NCI-H128 (cell line): ENCODE data around the gene MT1E.
"Not testable (repeated sequence)": the region's sequence is repeated elsewhere in the genome, so short reads cannot be mapped to it uniquely, and the experiment has no call there.

ENCODE experiments used
- DNase-seq: peaks from one replicate; lab custom pipeline; 2025; ENCODE audit not compliant: unreplicated experiment; lab: John Stamatoyannopoulos, UW

Gene MT1E

DNA sequence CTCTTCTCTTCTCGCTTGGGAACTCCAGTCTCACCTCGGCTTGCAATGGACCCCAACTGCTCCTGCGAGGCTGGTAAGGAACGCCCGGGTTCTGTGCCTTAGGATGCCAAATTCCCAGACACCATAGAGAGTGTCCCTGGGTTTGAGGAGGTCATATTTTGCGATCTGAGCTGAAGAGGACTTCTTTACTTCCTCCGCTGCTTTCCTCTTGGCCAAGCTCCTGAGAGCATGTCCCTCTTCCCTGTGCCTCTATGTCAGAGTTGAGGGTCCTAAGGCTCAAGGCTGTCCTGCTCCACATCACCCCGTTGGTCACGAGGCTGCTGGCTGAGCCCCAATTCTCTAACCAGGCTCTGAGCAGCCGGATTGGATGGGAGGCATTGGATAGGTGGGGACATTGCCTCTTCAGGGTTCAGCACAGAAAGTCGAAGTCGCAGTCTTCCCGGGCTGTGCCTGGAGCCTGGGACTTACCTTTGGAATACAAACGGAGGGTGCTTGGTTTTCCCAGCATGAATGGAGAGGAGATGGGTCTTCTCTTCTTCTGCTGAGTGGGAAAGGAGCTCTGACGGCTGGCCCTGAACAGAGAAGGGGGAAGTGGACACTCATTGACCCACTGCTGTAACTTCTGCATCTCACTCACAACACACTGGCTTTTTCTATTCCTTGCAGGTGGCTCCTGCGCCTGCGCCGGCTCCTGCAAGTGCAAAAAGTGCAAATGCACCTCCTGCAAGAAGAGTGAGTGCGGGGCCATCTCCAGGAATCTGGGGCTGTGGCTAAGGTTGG is 44.4 kb downstream of the MT1E start:
- DNase-seq: no peak

DNA sequence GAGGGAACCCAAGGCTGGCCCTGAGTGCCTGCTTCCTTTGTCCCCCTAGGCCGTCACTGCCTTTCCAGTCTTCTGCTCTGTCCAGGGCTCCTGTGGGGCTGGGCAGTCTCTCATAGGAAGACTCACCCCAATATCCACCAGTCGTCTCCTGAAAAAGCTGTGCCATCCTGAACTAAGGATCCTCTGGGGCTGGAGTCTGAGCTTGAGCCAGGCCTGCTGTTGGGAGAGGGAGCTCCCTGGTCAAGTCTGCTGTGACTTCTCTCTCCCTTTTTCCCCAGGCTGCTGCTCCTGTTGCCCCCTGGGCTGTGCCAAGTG is 45.0 kb downstream of the MT1E start:
- no peak for DNase-seq

DNA sequence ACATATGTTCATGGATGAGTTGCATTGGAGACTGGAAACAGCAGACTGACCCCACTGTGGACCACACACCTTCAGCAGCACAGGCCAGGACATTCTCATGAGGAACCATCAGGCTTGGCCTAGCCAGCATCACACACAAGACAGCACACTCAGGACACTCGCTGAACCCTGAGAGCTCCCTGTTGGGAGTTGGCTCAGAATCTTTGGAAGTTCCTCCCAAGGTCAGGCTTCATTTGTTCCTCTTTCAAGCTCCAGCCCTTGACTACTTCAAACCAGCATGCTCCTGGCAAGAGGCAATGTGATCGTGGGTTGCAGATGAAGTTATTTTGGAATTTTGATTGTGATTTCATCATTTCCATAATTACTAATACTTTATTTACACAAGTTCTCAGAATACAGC is 46.1 kb downstream of the MT1E start:
- not testable (repeated sequence) for DNase-seq

DNA sequence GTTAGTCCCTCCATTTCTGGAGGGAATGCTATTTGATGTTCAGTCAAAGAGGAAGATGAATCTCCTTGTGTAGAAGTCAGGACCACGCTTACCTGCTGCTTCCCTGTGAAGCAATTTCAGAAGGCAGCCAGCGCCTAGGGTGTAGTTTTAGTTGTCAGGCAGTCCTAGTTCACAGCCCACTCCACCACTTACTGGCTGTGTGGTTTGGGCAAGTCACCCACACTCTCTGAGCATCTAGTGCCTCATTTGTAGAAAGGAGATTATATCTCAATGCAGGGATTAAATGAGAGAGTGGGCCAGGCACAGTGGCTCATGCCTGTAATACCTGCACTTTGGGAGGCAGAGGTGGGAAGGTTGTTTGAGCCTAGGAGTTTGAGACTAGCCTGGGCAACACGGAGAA is 46.6 kb downstream of the MT1E start:
- not testable (repeated sequence) for DNase-seq

DNA sequence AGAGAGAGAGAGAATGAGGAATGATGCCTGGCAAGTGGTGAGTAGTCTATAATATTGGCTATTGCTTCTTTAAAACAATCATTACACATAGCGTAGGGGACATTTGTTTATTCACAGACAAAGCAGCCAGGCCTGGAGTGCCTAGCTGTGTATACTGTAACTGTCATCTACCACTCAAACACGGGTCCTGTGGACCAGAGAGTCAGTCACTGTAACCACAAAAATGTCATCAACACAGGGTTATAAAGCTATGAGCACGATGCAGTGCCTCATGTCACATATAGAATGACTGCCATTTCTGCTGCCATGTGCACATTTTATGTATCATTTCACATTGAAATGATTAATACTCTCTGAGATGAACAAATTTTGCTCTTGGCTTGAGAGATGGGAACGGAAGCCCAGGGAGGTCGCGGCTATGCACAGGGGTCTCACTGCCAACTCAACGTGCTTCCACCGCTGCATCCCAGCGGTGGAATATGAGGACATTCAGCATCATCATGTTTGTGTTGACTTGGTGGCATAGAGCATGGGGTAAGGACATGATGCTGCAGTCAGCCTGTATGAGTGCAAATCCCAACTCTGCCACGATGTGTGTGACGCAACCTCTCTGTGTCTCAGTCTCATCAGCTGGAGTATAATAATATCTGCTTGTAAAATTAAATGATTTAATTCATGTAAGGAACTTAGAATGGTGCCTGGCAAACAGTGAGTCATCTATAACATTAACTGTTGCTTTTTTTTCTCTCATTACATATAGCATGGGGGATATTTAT is 47.4 kb downstream of the MT1E start:
- no peak for DNase-seq

DNA sequence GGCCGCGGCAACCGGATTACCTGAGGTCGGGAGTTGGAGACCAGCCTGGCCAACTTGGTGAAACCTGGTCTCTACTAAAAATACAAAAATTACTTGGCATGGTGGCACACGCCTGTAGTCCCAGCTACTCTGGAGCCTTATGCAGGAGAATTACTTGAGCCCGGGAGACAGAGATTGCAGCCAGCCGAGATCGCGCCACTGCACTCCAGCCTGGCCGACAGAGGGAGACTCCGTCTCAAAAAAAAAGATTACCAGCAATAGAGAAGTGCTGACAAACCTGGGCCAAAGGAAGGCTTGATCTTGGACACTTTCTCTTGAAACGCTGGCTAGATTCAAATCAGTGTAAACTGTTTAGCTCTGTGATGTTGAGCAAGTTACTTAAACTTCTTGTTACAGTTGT is 48.3 kb downstream of the MT1E start:
- no peak for DNase-seq

DNA sequence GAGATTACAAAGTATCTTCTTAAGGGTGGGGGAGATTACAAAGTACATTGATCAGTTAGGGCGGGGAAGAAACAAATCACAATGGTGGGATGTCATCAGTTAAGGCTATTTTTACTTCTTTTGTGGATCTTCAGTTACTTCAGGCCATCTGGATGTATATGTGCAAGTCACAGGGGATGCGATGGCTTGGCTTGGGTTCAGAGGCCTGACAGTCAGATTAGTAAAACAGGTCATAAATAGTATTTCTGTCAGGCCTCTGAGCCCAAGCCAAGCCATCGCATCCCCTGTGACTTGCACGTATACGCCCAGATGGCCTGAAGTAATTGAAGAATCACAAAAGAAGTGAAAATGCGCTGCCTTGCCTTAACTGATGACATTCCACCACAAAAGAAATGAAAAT is 49.0 kb downstream of the MT1E start:
- DNase-seq: not testable (repeated sequence)

DNA sequence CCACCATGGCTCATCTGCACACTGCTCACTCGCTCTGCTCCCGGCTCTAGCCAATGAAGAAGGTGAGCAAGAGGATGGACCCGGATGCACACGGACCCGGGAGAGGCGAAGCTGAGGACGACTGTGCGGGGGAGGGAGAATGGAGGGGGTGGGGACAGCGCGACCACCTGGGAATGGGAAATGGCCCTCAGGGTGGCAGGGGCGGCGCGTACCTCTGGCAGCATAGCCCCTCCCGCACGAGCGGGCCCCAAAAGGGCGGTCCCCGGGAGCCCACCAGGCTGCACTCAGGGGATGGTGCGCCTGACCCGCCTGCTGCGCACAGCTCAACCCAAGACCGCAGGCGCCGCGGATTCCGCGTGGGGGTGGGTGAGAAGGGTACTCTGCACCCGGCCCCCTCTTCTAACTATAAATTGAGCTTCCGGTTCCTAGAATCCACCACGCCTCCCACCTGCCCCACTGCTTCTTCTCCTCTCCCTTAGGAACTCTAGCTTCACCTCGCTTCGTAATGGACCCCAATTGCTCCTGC is 50.2 kb downstream of the MT1E start:
- no peak for DNase-seq
